HepG2 (cell line): ENCODE measurements around the gene FGFR4. TPM values are rescaled to one million over a fixed set of nuclear protein-coding genes. Genes with fewer than 3 reads are reported as not detected.

Source experiments
- AGO2 ChIP-seq: fragments of 200-400 bp; formaldehyde crosslinking; optimal IDR thresholded peaks from 2 replicates; pipeline ENCODE3; 2017; ENCODE audit warnings: mild to moderate bottlenecking, low read depth, low read length, moderate library complexity
- AKAP8 ChIP-seq: sonication (generic); formaldehyde crosslinking; IDR thresholded peaks from 2 replicates; pipeline ENCODE4 v1.5.1; 2020; ENCODE audit warnings: mild to moderate bottlenecking, missing genetic modification reagents
- HDAC6 ChIP-seq: fragments of 200-600 bp; sonication (generic); IDR thresholded peaks from 2 replicates; pipeline ENCODE4 v1.7.0; 2017; ENCODE audit warnings: mild to moderate bottlenecking, antibody characterized with exemption, low read length, low read depth
- HNF4G ChIP-seq, 2 experiments: sonication (generic) in 1 of 2; formaldehyde crosslinking in 1 of 2; IDR thresholded peaks; 2 replicates each; pipeline versions ENCODE4 v1.4.0 to v1.6.1; 2011 to 2020; ENCODE audit warnings: borderline replicate concordance in 2 of 2, low read depth in 2 of 2, mild to moderate bottlenecking in 2 of 2, low read length in 1 of 2, missing genetic modification reagents in 1 of 2, moderate library complexity in 1 of 2
- KAT7 ChIP-seq: IDR thresholded peaks from 2 replicates; pipeline ENCODE4 v1.6.1; 2018; ENCODE audit warnings: borderline replicate concordance, missing compliant biosample characterization
- KAT8 ChIP-seq: IDR thresholded peaks from 2 replicates; pipeline ENCODE4 v1.6.1; 2016; ENCODE audit warnings: missing genetic modification reagents, missing compliant biosample characterization
- KLF13 ChIP-seq: sonication (generic); formaldehyde crosslinking; IDR thresholded peaks from 2 replicates; pipeline ENCODE4 v1.4.0; 2020; ENCODE audit warnings: mild to moderate bottlenecking, missing genetic modification reagents
- MIXL1 ChIP-seq: IDR thresholded peaks from 2 replicates; pipeline ENCODE4 v1.6.1; 2016
- NCOR1 ChIP-seq: fragments of 200-600 bp; sonication (generic); IDR thresholded peaks from 2 replicates; pipeline ENCODE4 v1.7.0; 2017; ENCODE audit warnings: antibody characterized with exemption, low read length, borderline replicate concordance
- NFE2L1 ChIP-seq: sonication (generic); formaldehyde crosslinking; IDR thresholded peaks from 2 replicates; pipeline ENCODE4 v1.4.0; 2020; ENCODE audit warnings: missing genetic modification reagents, mild to moderate bottlenecking, borderline replicate concordance
- PHB2 ChIP-seq: fragments of 450-650 bp; IDR thresholded peaks from 2 replicates; pipeline ENCODE4 v1.6.1; 2018; ENCODE audit not compliant: partially characterized antibody
- RAD51 ChIP-seq: fragments of 450-650 bp; IDR thresholded peaks from 2 replicates; pipeline ENCODE4 v1.6.1; 2016; ENCODE audit warnings: borderline replicate concordance
- RARG ChIP-seq: sonication (generic); formaldehyde crosslinking; IDR thresholded peaks from 2 replicates; pipeline ENCODE4 v1.4.0; 2020; ENCODE audit warnings: low read depth, mild to moderate bottlenecking, missing genetic modification reagents
- REPIN1 ChIP-seq: sonication (generic); formaldehyde crosslinking; IDR thresholded peaks from 2 replicates; pipeline ENCODE4 v1.8.0; 2022; ENCODE audit warnings: missing genetic modification reagents, low read depth, mild to moderate bottlenecking, borderline replicate concordance
- SAFB2 ChIP-seq: sonication (generic); formaldehyde crosslinking; IDR thresholded peaks from 2 replicates; pipeline ENCODE4 v1.5.1; 2020; ENCODE audit warnings: missing genetic modification reagents, low read depth, mild to moderate bottlenecking, borderline replicate concordance
- SALL1 ChIP-seq: sonication (generic); formaldehyde crosslinking; IDR thresholded peaks from 2 replicates; pipeline ENCODE4 v1.8.0; 2022; ENCODE audit warnings: mild to moderate bottlenecking, missing genetic modification reagents
- TEAD3 ChIP-seq: optimal IDR thresholded peaks from 2 replicates; pipeline ENCODE3; 2016; ENCODE audit warnings: borderline replicate concordance
- ZFY ChIP-seq: sonication (generic); formaldehyde crosslinking; IDR thresholded peaks from 2 replicates; pipeline ENCODE4 v1.4.0; 2020; ENCODE audit warnings: missing genetic modification reagents
- ZNF343 ChIP-seq: sonication (generic); formaldehyde crosslinking; IDR thresholded peaks from 2 replicates; pipeline ENCODE4 v1.4.0; 2020; ENCODE audit warnings: mild to moderate bottlenecking, missing genetic modification reagents
- ZNF557 ChIP-seq: sonication (generic); formaldehyde crosslinking; IDR thresholded peaks from 2 replicates; pipeline ENCODE4 v1.4.0; 2020; ENCODE audit warnings: missing genetic modification reagents
- polyA plus RNA-seq, 8 experiments: library from polyadenylated mRNA; depleted of rRNA in 3 of 8; stranded (reverse) in 7 of 8; unstranded in 1 of 8; fragments of >200 nt; fragmentation: Illumina TruSeq in 4 of 8; extraction: Trizol in 4 of 8; gene quantifications; 2 replicates each; pipeline versions ENCODE4 v1.2.1 to v1.2.3, GENCODE V29; 2011 to 2016; ENCODE audit warnings: low read depth in 4 of 8, missing spikeins in 1 of 8, mixed read lengths in 1 of 8; ENCODE audit not compliant: insufficient read depth in 1 of 8
- total RNA-seq, 5 experiments: library from RNA; depleted of rRNA; stranded (reverse); fragments of >200 nt; fragmentation: Illumina TruSeq; extraction: Trizol; gene quantifications; 2 replicates each; pipeline ENCODE4 v1.2.3, GENCODE V29; 2016; ENCODE audit warnings: low read depth in 1 of 5
- TF ChIP-seq, protein P1 (sequence below): sonication (generic); formaldehyde crosslinking; IDR thresholded peaks from 2 replicates; pipeline ENCODE4 v1.4.0; 2020; ENCODE audit warnings: missing genetic modification reagents, mild to moderate bottlenecking, borderline replicate concordance
- TF ChIP-seq, protein P2 (sequence below): sonication (generic); formaldehyde crosslinking; IDR thresholded peaks from 2 replicates; pipeline ENCODE4 v1.8.1; 2023; ENCODE audit warnings: mild to moderate bottlenecking, missing genetic modification reagents, borderline replicate concordance
- TF ChIP-seq, protein P3 (sequence below): IDR thresholded peaks from 2 replicates; pipeline ENCODE4 v1.6.1; 2016; ENCODE audit warnings: missing genetic modification reagents, missing compliant biosample characterization
- TF ChIP-seq, protein P4 (sequence below): sonication (generic); formaldehyde crosslinking; IDR thresholded peaks from 2 replicates; pipeline ENCODE4 v1.4.0; 2020; ENCODE audit warnings: missing genetic modification reagents, mild to moderate bottlenecking, borderline replicate concordance

Gene FGFR4
- total and polyA plus RNA-seq, 2 of the 13 experiments (the other 11 are each of a cell fraction or from before 2014, with no cell fraction given), result 129 to 219 TPM

DNA sequence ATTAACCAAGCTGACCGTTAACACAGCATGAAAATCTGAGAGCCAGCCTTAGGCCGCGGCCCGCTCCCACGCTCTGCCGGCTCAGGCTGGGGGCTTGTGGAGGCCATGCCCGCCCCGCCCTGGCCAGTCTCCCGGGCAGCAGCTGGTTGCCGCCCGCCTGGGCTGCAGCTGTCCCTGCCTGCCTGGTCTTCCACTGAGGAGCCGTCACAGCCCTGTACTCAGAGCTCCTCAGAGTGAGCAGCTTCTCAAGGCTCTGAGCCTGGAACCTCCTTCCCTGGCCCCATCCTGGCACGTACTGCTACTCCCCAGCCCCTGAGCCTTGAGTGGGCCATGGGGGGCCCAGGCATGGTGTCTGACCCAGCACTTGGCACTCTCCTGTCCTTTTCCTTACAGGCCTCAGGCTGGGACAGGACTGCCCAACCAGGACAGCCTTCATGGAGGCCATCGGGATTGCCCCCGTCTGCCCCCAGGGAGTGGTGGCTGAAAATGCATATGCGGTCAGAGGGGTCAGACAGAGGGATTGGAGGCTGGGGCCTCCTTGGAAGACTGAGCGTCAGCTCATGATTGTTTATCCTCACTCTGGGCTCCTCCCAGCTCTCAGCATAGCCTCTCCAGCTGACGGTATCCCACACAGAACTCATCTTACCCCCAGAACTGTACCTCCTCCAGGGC, 11.9 kb downstream of the FGFR4 start (continued):
- no peak for TF ChIP-seq RAD51
- TF ChIP-seq SAFB2 (CRISPR knock-in tag), result no peak
- TF ChIP-seq ZFY (CRISPR knock-in tag), result peak; percentile 34; the same call in 1 of the 2 replicates
- TF ChIP-seq ZNF557, result no peak
- TF ChIP-seq ZNF343 (CRISPR knock-in tag), result no peak
- TF ChIP-seq KLF13 (CRISPR knock-in tag), result no peak
- TF ChIP-seq AGO2, result peak; percentile 100
- no peak for TF ChIP-seq MIXL1 (CRISPR knock-in tag)
- TF ChIP-seq, protein P1, sequence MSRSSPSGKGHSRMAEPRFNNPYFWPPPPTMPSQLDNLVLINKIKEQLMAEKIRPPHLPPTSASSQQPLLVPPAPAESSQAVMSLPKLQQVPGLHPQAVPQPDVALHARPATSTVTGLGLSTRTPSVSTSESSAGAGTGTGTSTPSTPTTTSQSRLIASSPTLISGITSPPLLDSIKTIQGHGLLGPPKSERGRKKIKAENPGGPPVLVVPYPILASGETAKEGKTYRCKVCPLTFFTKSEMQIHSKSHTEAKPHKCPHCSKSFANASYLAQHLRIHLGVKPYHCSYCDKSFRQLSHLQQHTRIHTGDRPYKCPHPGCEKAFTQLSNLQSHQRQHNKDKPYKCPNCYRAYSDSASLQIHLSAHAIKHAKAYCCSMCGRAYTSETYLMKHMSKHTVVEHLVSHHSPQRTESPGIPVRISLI (CRISPR knock-in tag), result no peak
- TF ChIP-seq, protein P2, sequence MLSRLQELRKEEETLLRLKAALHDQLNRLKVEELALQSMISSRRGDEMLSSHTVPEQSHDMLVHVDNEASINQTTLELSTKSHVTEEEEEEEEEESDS (CRISPR knock-in tag), result no peak
- no peak for TF ChIP-seq NFE2L1
- TF ChIP-seq SALL1, result no peak
- TF ChIP-seq, protein P3, sequence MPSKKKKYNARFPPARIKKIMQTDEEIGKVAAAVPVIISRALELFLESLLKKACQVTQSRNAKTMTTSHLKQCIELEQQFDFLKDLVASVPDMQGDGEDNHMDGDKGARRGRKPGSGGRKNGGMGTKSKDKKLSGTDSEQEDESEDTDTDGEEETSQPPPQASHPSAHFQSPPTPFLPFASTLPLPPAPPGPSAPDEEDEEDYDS (CRISPR knock-in tag), result no peak
- peak; percentile 74; the same call in 1 of the 2 replicates for TF ChIP-seq AKAP8
- TF ChIP-seq TEAD3 (CRISPR knock-in tag), result no peak
- TF ChIP-seq REPIN1 (CRISPR knock-in tag), result 0 out of 2 replicates have a peak, but pooled peaks have one; percentile 36
- TF ChIP-seq KAT8 (CRISPR knock-in tag), result no peak
- no peak for TF ChIP-seq KAT7 (CRISPR knock-in tag)
- TF ChIP-seq HNF4G (IDR thresholded peaks at IDR 0.05; ENCODE audit: borderline replicate concordance, low read depth, low read length), result no peak
- no peak for TF ChIP-seq HNF4G (CRISPR knock-in tag; IDR thresholded peaks at IDR 0.05; ENCODE audit: borderline replicate concordance, low read depth)
- TF ChIP-seq, protein P4, sequence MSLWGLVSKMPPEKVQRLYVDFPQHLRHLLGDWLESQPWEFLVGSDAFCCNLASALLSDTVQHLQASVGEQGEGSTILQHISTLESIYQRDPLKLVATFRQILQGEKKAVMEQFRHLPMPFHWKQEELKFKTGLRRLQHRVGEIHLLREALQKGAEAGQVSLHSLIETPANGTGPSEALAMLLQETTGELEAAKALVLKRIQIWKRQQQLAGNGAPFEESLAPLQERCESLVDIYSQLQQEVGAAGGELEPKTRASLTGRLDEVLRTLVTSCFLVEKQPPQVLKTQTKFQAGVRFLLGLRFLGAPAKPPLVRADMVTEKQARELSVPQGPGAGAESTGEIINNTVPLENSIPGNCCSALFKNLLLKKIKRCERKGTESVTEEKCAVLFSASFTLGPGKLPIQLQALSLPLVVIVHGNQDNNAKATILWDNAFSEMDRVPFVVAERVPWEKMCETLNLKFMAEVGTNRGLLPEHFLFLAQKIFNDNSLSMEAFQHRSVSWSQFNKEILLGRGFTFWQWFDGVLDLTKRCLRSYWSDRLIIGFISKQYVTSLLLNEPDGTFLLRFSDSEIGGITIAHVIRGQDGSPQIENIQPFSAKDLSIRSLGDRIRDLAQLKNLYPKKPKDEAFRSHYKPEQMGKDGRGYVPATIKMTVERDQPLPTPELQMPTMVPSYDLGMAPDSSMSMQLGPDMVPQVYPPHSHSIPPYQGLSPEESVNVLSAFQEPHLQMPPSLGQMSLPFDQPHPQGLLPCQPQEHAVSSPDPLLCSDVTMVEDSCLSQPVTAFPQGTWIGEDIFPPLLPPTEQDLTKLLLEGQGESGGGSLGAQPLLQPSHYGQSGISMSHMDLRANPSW, result no peak
- TF ChIP-seq NCOR1, result no peak
- TF ChIP-seq HDAC6, result no peak
- no peak for TF ChIP-seq PHB2
- no peak for TF ChIP-seq RARG (CRISPR knock-in tag)
